HG03103 (cell line): ENCODE data around the gene RASL11B.

Experiments used
- ATAC-seq: cut with Tn5 transposase; IDR thresholded peaks from one replicate; pipeline ENCODE4 v1.9.1; 2021; ENCODE audit warnings: low read depth; ENCODE audit not compliant: unreplicated experiment

Gene RASL11B

GRCh38 chr4:52842792-52843191, 19.3 kb upstream of the RASL11B start:
- ATAC-seq, result no peak

DNA sequence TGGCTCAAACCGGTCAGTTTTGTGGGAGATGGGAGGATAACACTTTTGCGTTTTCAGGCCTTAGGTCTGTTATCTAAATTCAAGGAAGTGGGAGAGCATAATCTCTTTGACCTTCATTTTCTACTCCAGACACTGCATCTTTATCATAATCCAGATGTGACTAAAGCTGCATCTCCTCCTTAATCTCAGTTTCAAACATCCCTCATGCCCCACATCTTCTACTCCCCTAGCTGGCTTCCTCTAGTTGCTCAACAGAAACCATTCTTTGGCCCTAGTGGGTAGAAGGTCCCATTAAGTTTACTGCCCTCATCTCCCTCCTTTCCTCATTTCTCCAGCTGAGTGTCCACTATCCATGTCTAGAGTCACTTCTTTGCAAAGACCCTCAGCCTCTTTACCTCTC, 18.8 kb upstream of the RASL11B start:
- ATAC-seq, result no peak

GRCh38 chr4:52843958-52844357, 18.2 kb upstream of the RASL11B start:
- ATAC-seq, result no peak

- ATAC-seq, result no peak
Observed at GRCh38 chr4:52844596-52844995, 17.5 kb upstream of the RASL11B start.

DNA sequence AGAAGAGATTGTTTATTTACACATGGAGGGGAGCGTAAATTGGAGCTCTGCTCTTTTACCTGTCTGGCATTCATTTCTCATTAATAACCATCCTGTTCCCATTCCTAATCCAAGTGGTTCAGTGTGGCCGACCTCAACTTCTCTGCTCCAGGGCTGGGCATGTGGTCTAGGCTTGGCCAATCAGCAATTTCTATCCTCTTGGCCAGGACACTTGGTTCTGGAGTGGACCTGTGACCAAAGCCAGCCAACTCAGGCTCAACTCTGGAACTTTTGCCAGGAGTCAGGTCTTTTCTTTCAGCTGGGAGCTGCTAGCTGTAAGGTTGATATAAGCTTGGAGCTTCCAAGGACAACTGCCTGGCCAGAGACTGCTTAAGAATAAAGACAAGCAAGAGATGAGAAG, 15.6 kb upstream of the RASL11B start:
- no peak for ATAC-seq

DNA sequence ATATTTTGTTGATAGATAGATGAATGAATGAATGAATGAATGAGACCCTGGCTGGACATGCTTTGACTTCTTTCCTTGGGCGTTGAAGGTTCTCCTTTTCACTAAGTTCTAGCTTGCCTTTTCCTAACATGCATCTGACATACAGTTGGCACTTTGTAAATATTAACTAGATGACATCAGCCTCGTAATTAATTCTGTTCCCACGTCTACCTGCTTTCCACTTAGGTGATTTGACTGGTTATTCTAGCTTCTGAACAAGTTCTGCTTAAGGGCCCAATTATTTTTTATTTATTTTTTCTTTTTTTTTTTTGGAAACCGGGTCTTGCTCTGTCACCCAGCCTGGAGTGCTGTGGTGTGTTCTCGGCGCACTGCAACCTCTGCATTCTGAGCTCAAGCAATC, 13.9 kb upstream of the RASL11B start:
- ATAC-seq, result no peak

- no peak for ATAC-seq
Observed at GRCh38 chr4:52850406-52851124, 11.6 kb upstream of the RASL11B start.

- no peak for ATAC-seq
Observed at GRCh38 chr4:52852041-52852440, 10.1 kb upstream of the RASL11B start.

- ATAC-seq, result no peak
Observed at GRCh38 chr4:52852711-52853110, 9.4 kb upstream of the RASL11B start.

GRCh38 chr4:52853351-52853750, 8.8 kb upstream of the RASL11B start:
- no peak for ATAC-seq

- ATAC-seq, result no peak
Observed at GRCh38 chr4:52856801-52857200, 5.3 kb upstream of the RASL11B start.

DNA sequence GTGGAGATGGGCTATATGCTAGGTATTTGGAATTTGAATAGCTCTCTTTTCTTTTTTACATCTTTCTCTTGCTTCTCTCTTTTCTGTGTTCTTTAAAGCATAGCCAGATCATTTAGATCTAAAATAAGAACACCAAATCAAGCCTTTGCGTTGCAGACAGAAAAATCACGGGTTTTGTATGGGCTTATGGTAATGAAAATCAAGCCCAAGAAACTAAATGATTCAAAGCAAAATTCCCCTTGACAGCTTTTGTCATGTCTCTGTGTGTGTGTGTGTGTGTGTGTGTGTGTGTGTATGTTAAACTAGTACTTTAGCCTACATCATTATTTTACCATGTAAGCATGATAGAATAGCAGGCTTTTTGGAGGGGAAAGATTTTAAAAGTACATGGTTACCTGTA, 1.8 kb upstream of the RASL11B start:
- no peak for ATAC-seq

DNA sequence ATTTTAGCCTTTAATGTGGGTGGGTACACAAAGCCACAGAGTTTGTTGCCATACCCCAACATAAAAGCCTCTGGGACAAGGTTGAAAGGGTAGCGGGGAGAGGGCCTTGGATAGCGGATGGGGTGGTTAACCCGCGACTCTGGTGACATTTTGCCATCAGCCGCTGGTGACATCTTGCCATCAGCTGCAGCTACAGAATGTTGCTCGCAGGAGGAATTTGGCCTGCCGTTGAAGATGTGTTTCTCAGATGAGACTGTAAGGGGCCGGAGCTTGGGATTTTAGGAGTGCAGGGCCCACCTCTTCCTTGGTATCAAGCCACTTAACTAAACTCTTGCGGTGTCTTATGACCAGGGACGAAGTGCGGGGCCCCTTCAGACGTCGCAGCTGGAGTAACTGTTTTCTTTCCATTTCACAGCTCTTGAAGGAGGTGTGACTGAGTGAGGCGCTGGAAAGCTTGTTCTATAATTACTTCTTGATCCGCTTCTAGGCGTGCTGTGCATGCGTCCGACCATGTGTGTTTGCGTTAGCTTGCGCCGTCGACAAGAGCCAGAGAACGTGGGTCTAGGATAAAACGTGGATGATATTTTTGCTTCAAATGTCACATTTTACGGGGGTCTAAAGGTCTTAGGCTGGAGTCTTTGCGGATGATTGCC, 820 bp upstream of the RASL11B start:
- no peak for ATAC-seq

DNA sequence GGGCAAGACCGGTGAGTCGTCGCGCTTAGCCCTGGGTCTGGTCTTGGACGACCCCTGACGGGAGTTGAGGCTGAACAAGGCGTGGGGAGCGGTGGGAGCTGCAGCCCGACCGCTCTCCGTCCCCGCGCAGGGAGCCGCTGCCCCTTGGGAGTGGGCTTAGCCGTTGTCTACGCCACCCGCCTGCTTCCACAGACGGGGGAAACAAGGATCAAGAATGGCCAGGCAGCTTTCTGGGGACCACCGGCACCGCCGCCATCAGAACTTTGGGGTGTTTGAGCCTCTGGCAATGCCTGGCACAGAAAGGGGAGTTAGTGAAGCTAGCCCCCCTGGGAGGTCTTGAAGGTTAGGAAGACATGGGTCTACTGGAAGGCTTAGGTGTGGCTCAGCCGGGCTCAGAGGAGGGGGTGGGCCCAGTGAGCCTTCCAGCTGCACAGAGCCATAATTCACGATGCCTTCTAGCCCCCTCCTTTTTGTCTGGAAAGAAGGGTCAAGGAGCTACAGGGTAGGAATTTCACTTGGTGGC, 583 bp downstream of the RASL11B start:
- no peak for ATAC-seq

DNA sequence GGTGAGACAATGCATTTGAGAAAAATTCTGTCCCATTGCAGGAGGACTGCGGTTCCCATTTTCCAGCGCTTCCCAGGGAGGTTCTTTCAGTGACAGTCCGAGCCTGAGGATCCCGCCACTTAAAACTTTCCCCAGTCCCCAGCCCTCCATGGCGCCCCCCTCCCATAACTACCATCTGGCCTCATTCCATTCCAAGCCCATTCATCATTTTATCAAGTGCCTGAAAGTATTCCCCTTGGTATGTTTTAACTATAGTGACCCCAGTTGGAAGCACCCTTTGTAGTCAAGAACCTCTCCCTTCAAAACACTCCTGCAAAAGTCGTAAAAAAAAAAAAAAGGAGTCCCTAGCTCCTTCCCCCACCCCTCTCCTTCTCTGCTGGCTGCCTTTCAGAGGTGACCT, 1.2 kb downstream of the RASL11B start:
- ATAC-seq, result no peak

- ATAC-seq, result no peak
Observed at GRCh38 chr4:52864793-52865192, 2.7 kb downstream of the RASL11B start.

DNA sequence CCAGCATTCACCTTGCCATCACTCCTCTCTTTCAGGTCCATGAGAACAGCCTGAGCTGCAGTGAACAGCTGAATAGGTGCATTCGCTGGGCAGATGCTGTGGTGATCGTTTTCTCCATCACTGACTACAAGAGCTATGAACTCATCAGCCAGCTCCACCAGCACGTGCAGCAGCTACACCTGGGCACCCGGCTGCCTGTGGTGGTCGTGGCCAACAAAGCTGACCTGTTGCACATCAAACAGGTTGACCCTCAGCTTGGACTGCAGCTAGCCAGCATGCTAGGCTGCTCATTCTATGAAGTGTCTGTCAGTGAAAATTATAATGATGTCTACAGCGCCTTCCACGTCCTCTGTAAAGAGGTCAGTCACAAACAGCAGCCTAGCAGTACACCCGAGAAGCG, 3.2 kb downstream of the RASL11B start:
- no peak for ATAC-seq

GRCh38 chr4:52866734-52867133, 4.6 kb downstream of the RASL11B start:
- no peak for ATAC-seq

DNA sequence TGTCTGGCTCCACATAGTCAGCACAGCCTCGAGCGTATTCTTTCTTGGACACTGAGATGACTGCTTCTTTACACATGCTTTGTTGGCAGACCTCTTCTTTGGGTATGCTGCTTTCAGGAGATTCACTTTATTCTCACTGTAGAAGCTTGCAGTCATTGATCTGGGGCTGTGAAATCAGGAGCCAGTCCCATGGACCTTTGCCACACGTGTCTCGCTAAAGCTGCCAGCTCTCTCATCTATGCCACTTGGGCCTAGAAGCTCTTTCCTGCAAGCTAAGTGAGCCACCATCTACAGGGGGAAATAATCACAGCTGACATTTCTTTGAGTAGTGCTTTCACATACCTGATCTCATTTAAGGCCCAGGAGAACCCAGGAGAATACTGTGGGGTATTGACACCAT, 5.0 kb downstream of the RASL11B start:
- ATAC-seq, result no peak

GRCh38 chr4:52868133-52868532, 6.0 kb downstream of the RASL11B start:
- no peak for ATAC-seq

DNA sequence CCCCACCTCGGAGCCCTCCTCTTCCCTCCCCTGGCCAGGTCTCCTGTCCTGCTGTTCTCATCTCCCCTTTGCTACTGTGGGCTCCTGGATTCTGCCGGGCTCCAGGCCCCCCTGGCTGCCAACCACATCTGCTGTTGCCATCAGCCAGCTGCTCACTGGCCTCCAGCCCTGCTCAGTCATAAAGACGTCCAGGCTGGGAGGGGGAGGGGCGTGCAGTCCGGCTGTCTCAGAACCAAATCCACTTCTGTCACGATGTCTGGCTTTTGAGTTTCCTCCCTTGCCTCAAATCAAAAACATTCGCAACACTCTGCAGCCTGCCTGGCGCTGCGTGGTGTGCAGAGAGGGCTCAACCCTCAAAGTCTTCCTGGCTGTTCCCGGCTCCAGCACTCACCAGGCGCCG, 7.1 kb downstream of the RASL11B start:
- ATAC-seq, result no peak

- no peak for ATAC-seq
Observed at GRCh38 chr4:52869656-52870055, 7.5 kb downstream of the RASL11B start.
